ENCODE results near the gene ZIC5. TPM values are rescaled to one million over a fixed set of nuclear protein-coding genes. Genes with fewer than 3 reads are reported as not detected.
"Not testable (repeated sequence)": the region's sequence is repeated elsewhere in the genome, so short reads cannot be mapped to it uniquely, and the experiment has no call there.

Gene ZIC5
- total RNA-seq, 1 donor from 2014 or later: not detected

- no peak for DNase-seq (ENCODE audit: low read depth)
- Histone ChIP-seq H3K4me3 (ENCODE audit: low read depth, low read length) (no peak overlapping the region), H3K27me3 (ENCODE audit: control insufficient read depth, insufficient read depth, low read length) (peaks cover 5% of the 10 kb centered on the region), H3K36me3 (ENCODE audit: control insufficient read depth, insufficient read depth, low read length) (no peaks in the 10 kb centered on the region)
- no peak for FAIRE-seq
- no peak for TF ChIP-seq CTCF (IDR thresholded peaks at IDR 0.05; ENCODE audit: insufficient read depth, low read length, severe bottlenecking)
Observed at GRCh38 chr13:99948907-99949678, 22.5 kb downstream of the ZIC5 start.

- DNase-seq (ENCODE audit: low read depth): no peak
- peaks cover 4% of the 10 kb centered on the region for H3K27me3 ChIP-seq (ENCODE audit: control insufficient read depth, insufficient read depth, low read length)
- TF ChIP-seq CTCF (IDR thresholded peaks at IDR 0.05; ENCODE audit: insufficient read depth, low read length, severe bottlenecking): no peak
- no peaks in the 10 kb centered on the region for H3K36me3 ChIP-seq (ENCODE audit: control insufficient read depth, insufficient read depth, low read length)
- H3K4me3 ChIP-seq (ENCODE audit: low read depth, low read length): no peak overlapping the region
- FAIRE-seq: no peak
Observed at GRCh38 chr13:99948411-99948810, 23.2 kb downstream of the ZIC5 start.

- H3K4me3 ChIP-seq (ENCODE audit: low read depth, low read length): no peak overlapping the region
- peaks cover 4% of the 10 kb centered on the region for H3K27me3 ChIP-seq (ENCODE audit: control insufficient read depth, insufficient read depth, low read length)
- no peak for TF ChIP-seq CTCF (IDR thresholded peaks at IDR 0.05; ENCODE audit: insufficient read depth, low read length, severe bottlenecking)
- DNase-seq (ENCODE audit: low read depth) (no peak), FAIRE-seq (no peak)
- H3K36me3 ChIP-seq (ENCODE audit: control insufficient read depth, insufficient read depth, low read length): no peaks in the 10 kb centered on the region
Observed at GRCh38 chr13:99947666-99948065, 23.9 kb downstream of the ZIC5 start.

GRCh38 chr13:99945515-99945914, 26.1 kb downstream of the ZIC5 start:
- not testable (repeated sequence) for H3K27me3 ChIP-seq (ENCODE audit: control insufficient read depth, insufficient read depth, low read length); FAIRE-seq; H3K36me3 ChIP-seq (ENCODE audit: control insufficient read depth, insufficient read depth, low read length)

GRCh38 chr13:99944606-99945005, 27.0 kb downstream of the ZIC5 start:
- H3K4me3 ChIP-seq (ENCODE audit: low read depth, low read length): no peak overlapping the region
- DNase-seq (ENCODE audit: low read depth) (no peak), FAIRE-seq (no peak)
- peaks cover 5% of the 10 kb centered on the region for H3K27me3 ChIP-seq (ENCODE audit: control insufficient read depth, insufficient read depth, low read length)
- no peaks in the 10 kb centered on the region for H3K36me3 ChIP-seq (ENCODE audit: control insufficient read depth, insufficient read depth, low read length)
- no peak for TF ChIP-seq CTCF (IDR thresholded peaks at IDR 0.05; ENCODE audit: insufficient read depth, low read length, severe bottlenecking)

More at GRCh38 chr13:99945515-99945914, 26.1 kb downstream of the ZIC5 start:
- not testable (repeated sequence) for H3K4me3 ChIP-seq (ENCODE audit: low read depth, low read length); DNase-seq (ENCODE audit: low read depth)

- no peak for TF ChIP-seq CTCF (IDR thresholded peaks at IDR 0.05; ENCODE audit: insufficient read depth, low read length, severe bottlenecking)
- FAIRE-seq (no peak), DNase-seq (ENCODE audit: low read depth) (no peak)
- Histone ChIP-seq H3K27me3 (ENCODE audit: control insufficient read depth, insufficient read depth, low read length) (peaks cover 5% of the 10 kb centered on the region), H3K4me3 (ENCODE audit: low read depth, low read length) (no peak overlapping the region), H3K36me3 (ENCODE audit: control insufficient read depth, insufficient read depth, low read length) (no peaks in the 10 kb centered on the region)
Observed at GRCh38 chr13:99944102-99944501, 27.5 kb downstream of the ZIC5 start.

Data from bronchial epithelial cell (primary cell).